Upper lobe of right lung (tissue), 1 donor: ENCODE data around the gene CLEC5A. TPM values are rescaled to one million over a fixed set of nuclear protein-coding genes. Genes with fewer than 3 reads are reported as not detected.

Experiments used
- ATAC-seq: fragments of 200-7000 bp; cut with Tn5 transposase; one replicate; pipeline ENCODE4 v1.9.1; 2020; ENCODE audit warnings: mild to moderate bottlenecking, moderate library complexity
- DNase-seq: peaks from one replicate; pipeline ENCODE4 v3.0.0-alpha.2; 2020
- H3K27ac ChIP-seq: fragments of 200-600 bp; one replicate; pipeline ENCODE4 v1.8.0; 2022
- H3K27me3 ChIP-seq: fragments of 200-600 bp; one replicate; pipeline ENCODE4 v1.8.0; 2022; ENCODE audit warnings: mild to moderate bottlenecking
- H3K36me3 ChIP-seq: fragments of 200-600 bp; one replicate; pipeline ENCODE4 v1.8.0; 2022
- H3K4me1 ChIP-seq: fragments of 200-600 bp; one replicate; pipeline ENCODE4 v1.8.0; 2022
- H3K4me3 ChIP-seq: fragments of 200-600 bp; one replicate; pipeline ENCODE4 v1.8.0; 2022; ENCODE audit warnings: mild to moderate bottlenecking
- H3K9me3 ChIP-seq: fragments of 200-600 bp; one replicate; pipeline ENCODE4 v1.8.0; 2022
- intact Hi-C: fragments of 100-400 bp; cut with DNase I; formaldehyde crosslinking; loops from one replicate; pipeline ENCODE4 v1.11.0; 2022
- total RNA-seq: library from RNA; stranded (reverse); fragmentation: NEBNext Ultra II Directional; extraction: Animal tissue kit (Norgen Biotek cat#: 25700); gene quantifications from one replicate; pipeline ENCODE4 v1.2.1, GENCODE V29; 2021
- TF ChIP-seq, protein P1 (sequence below): fragments of 200-600 bp; IDR thresholded peaks from one replicate; pipeline ENCODE4 v1.8.0; 2022; ENCODE audit warnings: antibody characterized with exemption
- donor health status: DM: no; HTN: yes; CAD: no; lungs with severe emphysema.

Gene CLEC5A
- total RNA-seq, 1 donor from 2014 or later, result 10.6 TPM

DNA sequence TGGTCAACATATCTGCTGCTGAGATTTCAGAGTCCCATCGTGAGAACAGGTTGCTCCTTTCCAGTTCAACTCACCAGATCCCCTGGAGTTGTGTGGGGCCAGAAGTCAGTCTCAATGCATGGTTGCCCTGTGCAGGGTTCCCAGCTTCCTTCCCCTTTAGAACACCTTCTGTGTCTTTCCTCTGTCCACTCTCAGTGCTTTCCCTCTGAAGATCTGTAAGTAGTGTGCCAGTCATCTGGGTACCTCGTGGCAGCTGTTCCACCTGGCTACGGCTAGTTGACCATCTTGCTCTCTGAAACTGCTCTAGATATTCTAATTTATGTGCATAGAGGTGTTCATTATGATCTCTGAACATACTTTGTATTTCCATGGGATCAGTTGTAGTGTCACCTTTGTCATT lies 69.4 kb downstream of the CLEC5A start:
- H3K4me1 ChIP-seq, result no peaks in the 10 kb centered on the region
- TF ChIP-seq, protein P1, sequence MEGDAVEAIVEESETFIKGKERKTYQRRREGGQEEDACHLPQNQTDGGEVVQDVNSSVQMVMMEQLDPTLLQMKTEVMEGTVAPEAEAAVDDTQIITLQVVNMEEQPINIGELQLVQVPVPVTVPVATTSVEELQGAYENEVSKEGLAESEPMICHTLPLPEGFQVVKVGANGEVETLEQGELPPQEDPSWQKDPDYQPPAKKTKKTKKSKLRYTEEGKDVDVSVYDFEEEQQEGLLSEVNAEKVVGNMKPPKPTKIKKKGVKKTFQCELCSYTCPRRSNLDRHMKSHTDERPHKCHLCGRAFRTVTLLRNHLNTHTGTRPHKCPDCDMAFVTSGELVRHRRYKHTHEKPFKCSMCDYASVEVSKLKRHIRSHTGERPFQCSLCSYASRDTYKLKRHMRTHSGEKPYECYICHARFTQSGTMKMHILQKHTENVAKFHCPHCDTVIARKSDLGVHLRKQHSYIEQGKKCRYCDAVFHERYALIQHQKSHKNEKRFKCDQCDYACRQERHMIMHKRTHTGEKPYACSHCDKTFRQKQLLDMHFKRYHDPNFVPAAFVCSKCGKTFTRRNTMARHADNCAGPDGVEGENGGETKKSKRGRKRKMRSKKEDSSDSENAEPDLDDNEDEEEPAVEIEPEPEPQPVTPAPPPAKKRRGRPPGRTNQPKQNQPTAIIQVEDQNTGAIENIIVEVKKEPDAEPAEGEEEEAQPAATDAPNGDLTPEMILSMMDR, result no peak
- no peak for ATAC-seq
- H3K4me3 ChIP-seq, result no peak overlapping the region
- H3K9me3 ChIP-seq, result no peaks in the 10 kb centered on the region
- H3K27me3 ChIP-seq, result no peaks in the 10 kb centered on the region
- intact Hi-C loops, result no loop called here
- no peak overlapping the region for H3K27ac ChIP-seq
- no peak for DNase-seq
- no peaks in the 10 kb centered on the region for H3K36me3 ChIP-seq

Other genes starting within 250 kb of the CLEC5A start
- gene DENND11, start 244.8 kb downstream of the CLEC5A start, total RNA-seq, result 40.2 TPM
- not detected for gene WEE2, start 238.6 kb downstream of the CLEC5A start, total RNA-seq
- 64.9 TPM for gene SSBP1, start 208.6 kb downstream of the CLEC5A start, total RNA-seq
- gene TAS2R3, start 182.9 kb downstream of the CLEC5A start, total RNA-seq, result 1.6 TPM
- gene TAS2R4, start 170.3 kb downstream of the CLEC5A start, total RNA-seq, result 2.2 TPM
- gene TAS2R5, start 156.8 kb downstream of the CLEC5A start, total RNA-seq, result 2.2 TPM
- not detected for gene PRSS37, start 105.5 kb downstream of the CLEC5A start, total RNA-seq
- gene OR9A4, start 30.6 kb downstream of the CLEC5A start, total RNA-seq, result 0.20 TPM
- gene TAS2R38, start 26.8 kb upstream of the CLEC5A start, total RNA-seq, result not detected
- 7.2 TPM for gene MGAM, start 48.9 kb upstream of the CLEC5A start, total RNA-seq
- 0.61 TPM for gene MGAM2, start 164.7 kb upstream of the CLEC5A start, total RNA-seq